HG02759 (cell line): ENCODE measurements around the gene TCF3.

ENCODE experiments used
- ATAC-seq: cut with Tn5 transposase; IDR thresholded peaks from one replicate; pipeline ENCODE4 v1.9.1; 2021; ENCODE audit warnings: mild to moderate bottlenecking, moderate library complexity; ENCODE audit not compliant: unreplicated experiment

Gene TCF3

GRCh38 chr19:1632462-1633268 lies 19.8 kb downstream of the TCF3 start:
- no peak for ATAC-seq

DNA sequence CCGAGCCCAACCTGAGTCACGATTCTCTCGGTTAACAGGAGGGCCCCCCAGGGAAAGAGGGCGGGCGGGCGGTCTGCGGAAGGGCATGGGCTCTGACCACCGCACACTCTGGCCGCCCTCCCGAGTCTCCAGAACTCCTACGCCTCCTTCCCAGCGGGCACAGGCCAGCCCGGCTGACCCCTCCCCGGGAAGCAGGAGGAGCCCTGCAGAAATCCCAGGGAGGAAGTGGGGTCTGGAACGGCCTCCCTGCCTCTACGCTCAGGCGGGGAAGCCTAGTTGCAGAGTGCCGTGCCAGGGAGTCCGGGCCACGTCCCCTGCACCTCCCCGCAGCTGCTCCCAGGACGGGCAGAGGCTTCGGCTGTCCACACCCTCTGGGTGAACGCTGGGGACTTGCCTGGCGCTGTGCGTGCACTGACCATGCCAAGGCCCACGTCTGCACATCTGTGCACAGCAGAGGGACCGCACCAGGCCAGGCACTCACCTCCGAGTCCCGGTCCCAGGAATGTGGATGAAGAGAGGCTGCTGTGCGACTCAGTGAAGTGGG lies 20.8 kb downstream of the TCF3 start:
- no peak for ATAC-seq

DNA sequence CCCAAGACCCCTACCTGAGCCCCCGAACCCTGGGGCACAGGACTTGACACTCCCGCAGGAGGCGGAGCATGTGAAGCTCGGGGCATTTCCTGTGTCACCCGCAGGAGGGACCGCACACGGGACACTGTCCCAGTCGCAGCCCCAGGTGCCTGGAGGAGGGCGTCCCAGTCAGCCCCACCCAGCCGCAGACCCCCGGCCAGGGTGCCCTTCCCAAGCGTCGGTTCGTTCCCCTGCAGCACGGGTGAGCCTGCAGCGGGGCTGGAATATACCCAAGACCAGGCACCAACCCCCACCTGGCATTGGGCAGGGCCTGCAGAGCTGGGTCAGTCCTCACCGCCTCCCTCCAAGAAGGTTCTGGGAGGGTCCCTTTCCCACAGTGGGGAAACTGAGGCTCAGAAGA lies 21.6 kb downstream of the TCF3 start:
- ATAC-seq, result no peak

- no peak for ATAC-seq
These were observed 22.4 kb downstream of the TCF3 start for GRCh38 chr19:1630012-1630411.

DNA sequence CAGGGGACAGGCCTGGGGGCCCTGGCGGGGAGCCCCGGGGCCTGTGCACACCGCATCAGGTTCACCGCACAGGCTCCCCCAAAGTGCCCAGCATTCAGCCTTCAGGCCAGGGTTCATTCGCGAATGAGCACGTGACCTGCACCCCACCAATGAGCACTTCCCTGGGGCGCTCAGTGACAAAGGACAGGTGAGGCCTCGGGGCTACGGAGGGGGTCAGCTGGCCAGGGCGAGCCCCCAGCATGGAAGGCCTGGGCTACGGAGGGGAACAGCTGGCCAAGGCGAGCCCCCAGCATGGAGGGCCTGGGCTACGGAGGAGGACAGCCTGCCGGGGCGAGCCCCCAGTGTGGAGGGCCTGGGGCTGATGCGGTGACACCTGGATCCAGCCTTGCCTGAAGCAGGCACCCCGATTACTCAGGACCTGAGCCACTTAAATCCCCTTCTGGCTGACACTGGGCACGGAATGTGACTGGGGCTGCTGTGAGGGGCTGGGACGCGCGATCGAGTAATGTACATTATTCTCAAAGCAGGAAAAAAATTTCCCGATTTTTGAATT lies 23.1 kb downstream of the TCF3 start:
- no peak for ATAC-seq

DNA sequence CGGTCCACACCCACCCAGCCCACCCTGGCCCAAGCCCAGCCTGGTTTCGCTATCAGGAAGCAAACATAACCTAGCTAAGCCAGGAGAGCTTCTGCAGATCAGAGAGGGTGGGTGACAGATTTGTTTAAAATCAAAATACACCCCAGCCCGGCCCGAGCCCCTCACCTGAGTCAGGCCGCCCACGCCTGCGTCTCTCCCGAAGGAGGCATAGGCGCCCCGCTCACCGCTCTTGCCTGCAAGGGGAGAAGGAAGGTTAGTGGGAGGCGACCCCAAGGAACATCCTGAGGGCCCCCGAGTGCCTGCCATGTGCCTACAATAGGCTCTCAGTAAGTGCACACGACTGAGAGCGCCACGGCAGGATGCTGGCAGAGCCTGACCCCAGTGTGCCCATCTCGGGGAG lies 25.2 kb downstream of the TCF3 start:
- ATAC-seq, result no peak

DNA sequence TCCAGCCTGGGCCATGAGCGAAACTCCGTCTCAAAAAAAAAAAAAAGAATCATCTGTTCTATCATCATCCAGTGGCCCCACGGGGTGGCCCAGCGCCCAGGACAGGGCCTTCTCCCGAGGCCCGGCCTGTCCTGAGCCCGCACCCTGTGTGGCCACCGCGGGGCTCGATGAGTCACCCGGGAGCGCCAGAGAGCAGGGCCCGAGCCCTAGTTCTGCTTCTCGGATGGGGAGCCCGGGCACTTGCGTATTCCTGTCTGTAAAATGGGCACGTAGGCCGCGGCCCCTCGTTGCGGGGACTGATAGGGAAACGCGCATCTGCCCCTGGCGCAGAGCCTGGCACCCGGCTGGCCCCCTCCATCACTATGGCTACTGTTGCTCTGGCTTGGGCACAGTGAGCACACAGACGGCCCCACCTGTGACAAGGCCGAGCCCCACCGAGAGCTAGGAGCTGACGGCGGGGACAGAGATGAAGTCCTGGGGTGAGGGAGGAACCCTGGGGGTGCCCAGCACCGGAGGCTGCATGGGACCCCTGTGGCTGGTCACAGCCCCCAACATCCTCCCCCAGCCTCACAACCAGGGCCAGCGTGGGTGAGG lies 25.9 kb downstream of the TCF3 start:
- ATAC-seq, result no peak

DNA sequence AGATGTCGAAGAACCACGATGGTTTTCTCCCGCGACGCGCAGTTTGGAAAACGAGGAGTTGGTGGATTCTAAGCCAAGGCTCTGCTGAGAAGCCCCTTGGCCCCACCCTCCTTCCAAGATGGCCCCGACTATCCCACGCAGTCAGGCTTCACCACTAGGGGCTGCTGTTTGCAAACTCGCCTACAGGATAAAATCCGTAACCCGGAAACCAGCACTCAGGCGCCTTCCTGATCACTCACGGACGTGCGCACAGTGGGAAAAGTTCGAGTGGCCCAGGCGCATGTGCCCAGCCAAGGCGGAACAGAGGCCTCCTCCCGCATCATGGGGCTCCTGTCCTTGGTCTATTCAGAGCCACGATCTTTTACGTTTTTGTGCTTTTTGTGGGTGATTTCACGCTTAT lies 28.0 kb downstream of the TCF3 start:
- no peak for ATAC-seq

DNA sequence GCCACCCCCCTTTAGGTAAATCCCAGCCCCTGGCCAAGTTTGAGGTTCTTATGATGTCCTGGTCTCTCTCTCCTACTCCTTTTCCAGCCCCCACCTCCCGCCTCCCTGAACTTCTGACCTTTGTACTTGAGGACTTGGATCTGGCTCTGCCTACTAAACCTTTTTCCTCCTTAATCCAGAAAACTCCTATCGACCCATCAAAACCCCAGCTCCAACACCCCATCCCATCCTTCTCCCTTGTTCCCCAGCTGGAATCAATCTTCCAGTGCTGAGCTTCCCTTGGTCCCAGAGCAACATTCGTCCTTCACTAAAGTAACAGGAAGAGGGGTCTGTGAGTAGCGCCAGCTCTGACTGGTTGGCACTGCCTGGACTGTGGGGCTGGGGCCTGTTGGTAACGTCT lies 29.9 kb downstream of the TCF3 start:
- ATAC-seq, result no peak

- no peak for ATAC-seq
These were observed 30.4 kb downstream of the TCF3 start for GRCh38 chr19:1622007-1622406.

DNA sequence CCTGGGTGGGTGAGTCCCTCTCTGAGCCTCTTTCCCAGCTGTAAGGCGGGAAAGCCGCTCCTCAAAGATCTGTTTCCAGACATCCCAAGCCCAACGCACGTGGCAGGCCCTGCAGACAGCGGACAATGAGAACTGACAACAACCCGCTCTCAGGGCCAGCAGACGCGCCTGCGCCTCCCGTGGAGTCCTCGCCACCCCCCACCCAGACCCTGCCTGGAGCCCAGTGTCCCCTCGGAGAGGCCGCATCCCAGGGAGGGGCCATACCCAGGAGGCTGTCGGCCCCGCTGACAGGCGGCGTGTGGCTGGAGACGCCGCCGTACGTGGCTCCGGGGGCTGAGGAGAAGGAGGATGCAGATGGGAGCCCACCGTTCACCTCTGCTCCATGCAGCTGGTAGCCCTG lies 30.8 kb downstream of the TCF3 start:
- ATAC-seq, result no peak

- no peak for ATAC-seq
These were observed 31.4 kb downstream of the TCF3 start for GRCh38 chr19:1621021-1621420.

GRCh38 chr19:1620502-1620901 lies 31.9 kb downstream of the TCF3 start:
- ATAC-seq, result no peak

DNA sequence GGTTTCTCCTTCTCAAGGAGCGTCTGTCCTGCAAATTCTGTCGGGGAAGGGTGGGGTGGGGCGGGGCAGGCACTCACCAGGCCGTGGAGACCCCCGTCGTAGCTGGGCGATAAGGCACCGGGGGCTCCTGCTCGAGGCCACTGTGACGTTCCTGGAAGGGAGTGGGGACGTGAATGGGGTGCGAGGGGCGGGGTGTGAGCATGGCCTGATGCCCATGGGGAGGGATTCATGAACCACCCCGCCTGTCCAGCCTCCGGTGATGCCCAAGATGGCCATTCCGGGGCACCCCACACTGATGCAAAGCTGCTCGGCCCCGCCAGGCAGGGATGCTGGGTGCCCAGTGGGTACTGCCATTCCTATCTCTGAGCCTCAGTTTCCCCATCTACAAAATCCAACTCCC lies 32.7 kb downstream of the TCF3 start:
- ATAC-seq, result no peak

GRCh38 chr19:1619094-1619439 lies 33.3 kb downstream of the TCF3 start:
- ATAC-seq, result no peak

DNA sequence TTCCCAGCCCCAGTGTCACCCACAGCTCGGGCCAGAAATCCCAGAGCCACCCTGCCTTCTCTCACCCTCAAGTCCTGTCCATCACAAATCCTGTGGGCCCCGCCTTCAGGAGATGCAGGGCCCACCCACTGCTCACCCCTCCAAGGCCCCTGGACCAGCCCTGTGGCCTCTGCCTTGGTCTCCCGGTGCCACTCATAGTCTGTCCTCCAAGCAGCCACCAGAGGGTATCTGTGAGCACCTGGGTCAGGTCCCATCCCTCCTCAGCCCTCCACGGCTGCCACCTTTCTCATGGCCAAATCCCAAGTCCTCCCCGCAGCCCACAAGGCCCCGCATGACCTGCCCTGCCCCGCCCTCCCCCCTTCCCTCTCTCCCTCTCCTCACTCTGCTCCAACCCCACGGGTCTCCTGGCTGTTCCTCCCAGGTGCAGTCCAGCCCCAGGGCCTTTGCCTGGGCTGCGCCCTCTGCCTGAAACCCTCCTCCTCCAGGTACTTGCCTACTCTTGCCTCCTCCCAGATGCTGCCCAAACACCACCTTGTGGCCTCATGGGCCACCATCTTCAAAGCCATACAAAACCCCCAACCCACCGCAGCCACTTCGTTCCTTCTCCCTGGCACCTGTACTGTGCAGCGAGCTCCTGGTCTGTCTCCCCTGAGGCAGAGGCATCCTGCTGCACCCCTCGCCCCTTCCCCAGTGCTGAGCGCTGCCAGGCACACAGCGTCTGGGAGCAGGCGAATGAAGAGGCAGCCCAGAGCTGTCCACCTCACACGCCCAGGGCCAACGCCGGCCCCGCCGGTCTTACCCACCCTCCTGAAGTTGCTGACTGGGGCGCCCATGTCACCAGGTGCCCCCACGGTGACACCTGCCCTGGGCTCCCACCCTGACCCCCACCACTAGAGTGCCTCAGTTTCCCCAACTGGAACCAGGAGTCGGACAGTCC lies 34.0 kb downstream of the TCF3 start:
- no peak for ATAC-seq

DNA sequence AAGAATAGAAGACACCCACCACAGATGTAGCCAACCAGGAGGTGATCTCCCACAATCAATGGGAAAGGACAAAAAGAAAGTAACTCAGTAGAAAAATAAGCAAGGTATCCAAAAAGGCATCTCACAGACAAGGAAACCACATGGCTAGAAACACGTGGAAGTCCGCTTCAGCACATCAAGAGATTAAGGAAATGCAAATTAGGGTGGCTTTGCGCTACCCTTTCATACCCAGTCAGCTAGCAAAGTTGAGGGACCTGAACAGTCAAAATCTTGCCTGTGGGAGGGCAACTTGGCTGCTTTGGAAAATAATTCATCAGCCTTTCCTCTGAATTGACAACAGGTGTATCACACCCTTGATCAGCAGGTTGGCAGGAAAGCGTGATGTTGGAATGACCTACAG lies 35.5 kb downstream of the TCF3 start:
- ATAC-seq, result no peak

DNA sequence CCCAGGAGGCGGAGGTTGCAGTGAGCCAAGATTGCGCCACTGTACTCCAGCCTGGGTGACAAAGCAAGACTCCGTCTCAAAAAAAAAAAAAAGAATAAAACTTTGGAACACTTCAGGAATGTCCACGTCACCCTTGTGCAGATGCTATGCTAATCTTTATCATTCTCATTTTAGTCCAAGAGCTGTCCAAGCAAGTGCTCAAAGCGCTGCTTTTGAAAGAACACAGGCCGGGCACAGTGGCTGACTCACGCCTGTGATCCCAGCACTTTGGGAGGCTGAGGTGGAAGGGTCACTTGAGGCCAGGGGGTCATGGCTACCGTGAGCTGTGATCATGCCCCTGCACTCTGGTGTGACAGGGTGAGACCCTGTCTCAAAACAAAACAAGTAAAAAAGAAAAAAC lies 36.0 kb downstream of the TCF3 start:
- ATAC-seq, result no peak

DNA sequence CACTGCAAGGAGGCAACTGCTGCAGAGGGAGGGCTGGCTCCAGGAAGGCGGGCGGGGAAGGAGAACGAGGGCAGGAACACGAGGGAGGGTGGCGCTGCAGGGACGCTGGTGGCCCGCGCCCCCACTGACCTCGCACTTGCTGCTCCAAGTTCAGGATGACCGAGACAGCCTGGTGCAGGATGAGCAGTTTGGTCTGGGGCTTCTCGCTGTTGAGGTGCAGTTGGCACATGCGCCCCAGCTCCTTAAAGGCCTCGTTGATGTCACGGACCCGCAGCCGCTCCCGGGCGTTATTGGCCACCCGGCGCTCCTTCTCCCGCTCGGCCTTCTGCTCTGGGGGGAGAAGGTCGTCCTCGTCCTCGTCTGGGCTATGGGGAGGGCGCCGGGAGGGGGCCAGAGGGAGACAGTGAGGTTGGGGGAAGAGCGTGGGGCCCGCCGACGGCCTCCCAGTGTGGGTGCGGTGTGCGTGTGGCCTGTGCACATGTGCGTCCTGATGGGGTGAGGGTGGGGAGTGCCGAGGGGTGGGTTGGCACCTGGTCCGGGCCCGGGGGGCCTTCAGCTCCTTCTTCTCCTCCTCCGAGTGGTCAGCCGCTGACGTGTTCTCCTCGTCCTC lies 37.2 kb downstream of the TCF3 start:
- no peak for ATAC-seq

DNA sequence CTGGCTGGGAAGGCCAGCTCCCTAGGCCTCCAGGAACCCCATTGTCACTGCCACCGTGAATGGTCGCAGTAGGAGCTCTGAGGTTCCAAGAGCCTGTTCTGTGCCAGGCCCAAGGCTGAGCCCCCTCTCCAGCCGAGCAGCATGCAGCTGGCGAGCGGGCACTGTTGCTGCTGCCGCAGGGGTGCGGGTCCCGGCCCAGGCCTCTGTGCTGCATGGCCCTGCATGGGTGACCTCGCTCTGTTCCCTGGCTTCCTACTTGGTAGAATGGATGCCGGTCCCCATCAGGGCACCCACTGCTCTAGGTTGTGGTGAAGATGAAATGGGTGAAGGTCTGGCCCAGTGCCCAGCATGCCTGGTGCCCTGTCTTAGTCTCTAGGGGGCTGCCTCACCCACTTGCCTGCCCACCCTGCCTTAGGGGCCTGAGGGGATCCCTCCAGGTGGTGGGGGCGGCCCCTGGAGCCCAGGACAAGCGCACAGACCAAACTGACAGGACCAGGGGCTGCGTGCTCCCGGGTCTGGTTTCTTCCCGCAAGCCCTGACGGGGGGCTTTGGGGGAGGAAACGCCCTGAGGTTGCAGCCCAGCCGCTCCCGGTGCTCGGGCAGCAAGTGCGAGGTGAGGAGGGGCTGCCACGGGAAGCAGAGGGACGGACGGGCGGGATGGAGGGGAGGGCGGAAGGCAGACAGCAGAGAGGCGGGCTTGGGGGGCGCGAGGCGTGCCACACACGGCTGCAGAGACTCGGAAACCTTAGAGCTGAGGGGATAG lies 38.4 kb downstream of the TCF3 start:
- ATAC-seq, result no peak
